KG1 (cell line): ENCODE data around the gene FHOD3.

Experiments
- DNase-seq: peaks from one replicate; lab custom pipeline; 2025; lab: John Stamatoyannopoulos, UW

Gene FHOD3

DNA sequence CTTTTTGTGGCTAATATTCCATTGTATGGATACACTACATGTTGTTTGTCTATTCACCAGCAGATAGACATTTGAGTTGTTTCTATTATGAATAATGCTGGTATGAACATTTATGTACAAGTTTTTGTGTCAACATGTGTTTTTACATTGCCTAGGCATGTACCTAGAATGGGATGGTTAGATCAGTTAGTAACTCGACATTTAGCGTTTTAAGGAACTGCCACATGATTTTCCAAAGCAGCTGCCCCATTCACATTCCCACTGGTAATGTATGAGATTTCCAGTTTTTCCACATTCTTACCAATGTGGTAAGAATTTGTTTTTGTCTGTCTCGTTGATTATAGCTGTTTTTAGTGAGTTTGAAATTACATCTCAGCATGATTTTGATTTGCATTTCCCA lies 112.8 kb downstream of the FHOD3 start:
- no peak for DNase-seq

DNA sequence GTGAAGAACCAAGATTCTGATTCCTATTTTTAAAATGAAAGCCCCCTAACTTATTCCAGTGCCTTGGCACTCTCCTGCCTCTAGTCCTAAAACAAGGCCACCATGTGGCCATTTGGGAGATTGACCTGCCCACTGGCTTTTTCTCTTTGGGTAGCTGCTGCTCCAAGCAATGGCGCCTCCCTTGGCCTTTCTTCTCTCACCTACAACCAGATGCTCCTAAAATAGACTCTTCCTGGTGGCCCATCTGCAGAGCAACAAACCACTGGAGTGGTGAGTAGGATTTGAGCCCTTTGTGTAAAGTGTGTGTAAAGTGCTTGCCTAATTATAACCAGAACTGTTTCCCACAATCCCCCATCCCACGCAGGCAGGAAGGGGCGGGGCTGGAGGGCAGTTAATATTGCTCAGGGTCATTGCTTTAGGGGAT lies 114.2 kb downstream of the FHOD3 start:
- no peak for DNase-seq

DNA sequence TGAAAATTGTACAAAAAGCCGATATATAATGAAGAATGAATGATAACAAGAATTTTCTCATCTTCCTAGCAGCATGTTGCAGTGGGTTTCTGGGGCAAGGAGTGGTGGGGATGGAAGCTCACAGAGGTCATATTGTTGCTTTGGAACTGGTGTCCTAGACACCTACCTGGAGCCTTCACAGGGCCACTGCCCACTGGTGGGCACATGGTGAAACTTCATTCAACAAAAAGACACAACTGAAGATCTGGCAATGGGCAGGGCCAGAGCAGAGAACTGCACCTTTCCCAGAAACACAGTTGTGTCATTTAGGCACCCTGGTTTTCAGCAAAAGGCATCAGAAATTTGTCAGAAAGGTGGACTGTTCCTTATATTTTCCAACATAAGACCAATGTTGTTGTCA lies 115.3 kb downstream of the FHOD3 start:
- DNase-seq: no peak

DNA sequence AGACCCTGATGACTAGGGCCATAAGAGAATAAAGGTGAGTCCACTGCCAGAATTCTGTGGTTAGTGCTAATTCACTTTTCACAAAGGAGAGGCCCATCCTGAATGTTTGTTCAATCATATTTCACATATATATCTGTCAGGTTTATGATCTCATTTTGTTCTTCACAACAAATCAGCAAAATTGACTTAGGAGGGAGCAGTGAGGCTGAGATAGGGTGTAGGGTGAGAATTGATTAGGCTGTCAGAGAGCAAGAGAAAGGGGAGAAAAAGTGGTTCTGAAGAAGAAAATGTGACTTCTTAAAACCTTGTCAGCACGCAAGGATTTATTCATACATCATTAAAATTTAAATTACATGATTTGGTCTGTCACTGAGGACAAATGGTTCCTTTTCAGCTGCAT lies 117.7 kb downstream of the FHOD3 start:
- no peak for DNase-seq

DNA sequence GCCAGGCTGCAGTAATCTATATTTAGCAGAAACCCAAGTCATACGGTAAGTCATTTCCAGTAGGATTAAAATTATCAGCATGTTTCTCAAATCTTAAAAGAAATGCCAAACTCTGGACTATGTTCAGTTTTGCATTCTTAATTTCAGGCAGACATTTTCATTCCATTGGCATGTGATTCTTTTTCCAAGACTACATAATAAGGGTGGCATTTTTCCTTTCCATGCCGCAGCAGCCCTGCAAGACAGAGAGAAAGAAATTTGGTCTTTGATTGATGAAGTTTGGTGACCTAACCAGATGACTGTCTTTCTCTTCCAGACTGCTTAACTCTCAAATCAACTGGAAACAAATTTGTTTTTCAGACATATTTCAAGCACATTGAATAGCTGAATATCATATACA lies 118.1 kb downstream of the FHOD3 start:
- no peak for DNase-seq

DNA sequence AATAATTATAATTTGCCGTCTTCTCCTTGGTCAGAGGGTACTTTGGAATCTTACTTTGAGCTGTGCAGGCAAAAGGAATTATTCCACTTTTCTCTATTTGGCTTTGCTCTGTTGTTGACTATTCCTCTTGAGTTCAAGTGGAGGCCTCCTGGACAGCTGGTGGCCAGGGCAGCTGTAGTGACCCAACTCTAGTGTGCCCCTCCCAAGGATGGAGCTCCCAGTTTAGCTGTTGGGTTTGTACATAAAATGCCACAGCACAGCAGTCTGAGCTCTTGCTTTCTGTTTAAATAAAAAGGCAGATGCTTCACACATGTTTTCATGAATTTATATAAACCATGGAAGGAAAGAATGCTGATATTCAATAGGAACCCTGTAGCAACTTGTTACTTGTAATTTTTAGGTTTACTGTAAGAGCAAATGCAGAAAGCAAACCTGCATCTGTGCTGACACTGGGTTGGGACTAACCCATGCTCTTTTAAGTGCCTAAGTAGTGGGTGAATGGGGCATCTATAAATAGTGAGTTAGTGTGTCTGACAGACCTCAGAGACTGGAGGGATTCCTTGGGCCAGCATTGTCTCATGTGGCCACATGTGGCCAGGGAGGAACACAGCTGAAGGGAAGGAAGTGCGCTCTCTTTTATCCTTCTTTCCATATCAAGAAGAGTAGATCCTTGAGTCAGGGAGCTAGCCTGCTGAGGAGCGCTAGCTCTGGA lies 121.8 kb downstream of the FHOD3 start:
- DNase-seq: no peak

DNA sequence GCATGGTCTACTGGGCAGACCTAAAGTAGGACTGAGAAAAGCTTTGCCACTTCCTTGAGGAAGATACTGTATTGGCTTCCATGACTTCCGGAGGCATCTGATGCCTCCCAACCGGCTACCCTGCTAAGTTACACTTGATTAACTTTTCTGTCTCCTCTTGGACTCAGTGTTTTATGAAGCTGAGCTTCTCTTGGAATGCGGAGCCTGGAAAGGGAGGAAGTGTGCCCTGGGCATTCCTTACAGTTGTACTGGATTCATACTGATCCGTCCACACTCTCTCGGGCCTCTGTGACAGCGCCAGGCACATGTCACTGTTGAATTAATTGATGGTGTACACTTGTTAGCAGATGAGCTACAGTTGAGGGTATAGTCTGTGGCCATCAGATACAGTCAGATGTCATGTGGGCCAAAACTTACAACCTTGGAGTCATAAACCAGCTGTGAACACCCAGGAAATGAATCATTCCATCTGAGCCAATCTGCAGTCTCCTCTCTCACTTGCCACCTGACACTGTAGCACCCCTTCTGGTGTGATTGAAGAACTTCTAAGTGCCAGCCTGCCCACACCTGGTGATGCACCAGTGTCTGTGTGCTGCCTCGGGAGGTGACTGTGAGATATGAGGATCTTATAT lies 122.5 kb downstream of the FHOD3 start:
- no peak for DNase-seq

DNA sequence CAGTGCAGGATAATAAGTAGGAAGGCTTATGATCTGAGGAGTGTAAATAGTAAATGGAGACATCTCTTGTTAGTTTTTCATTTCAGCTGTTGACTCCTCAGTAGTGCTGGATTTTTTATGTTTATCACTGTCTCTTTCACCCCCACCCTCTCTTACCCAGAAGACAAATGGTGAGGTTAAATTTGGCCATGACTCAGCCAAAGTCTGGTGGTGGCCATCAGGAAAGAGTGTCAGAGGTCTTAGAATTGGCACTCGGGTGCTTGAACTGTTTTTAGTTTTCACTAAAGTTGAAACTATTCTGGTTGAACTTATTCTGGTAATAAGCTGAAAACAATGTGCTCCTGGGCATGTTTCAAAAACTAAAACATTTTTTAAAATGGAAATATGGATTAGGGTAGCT lies 123.3 kb downstream of the FHOD3 start:
- DNase-seq: no peak

DNA sequence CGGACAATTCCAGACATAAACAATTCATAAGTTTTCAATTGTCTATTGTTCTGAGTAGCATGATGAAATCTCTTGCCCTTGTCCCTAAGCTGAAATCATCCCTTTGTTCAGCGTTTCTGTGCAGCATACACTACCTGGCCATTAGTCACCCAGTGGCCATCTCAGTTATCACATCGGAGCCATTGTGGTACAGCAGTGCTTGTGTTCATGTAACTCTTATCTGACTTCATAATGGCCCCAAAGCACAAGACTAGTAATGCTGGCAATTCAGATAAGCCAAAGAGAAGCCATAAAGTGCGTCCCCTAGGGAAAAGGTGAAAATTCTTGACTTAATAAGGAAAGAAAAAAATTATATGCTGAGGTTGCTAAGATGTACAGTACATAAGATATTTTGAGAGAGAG lies 127.2 kb downstream of the FHOD3 start:
- no peak for DNase-seq

DNA sequence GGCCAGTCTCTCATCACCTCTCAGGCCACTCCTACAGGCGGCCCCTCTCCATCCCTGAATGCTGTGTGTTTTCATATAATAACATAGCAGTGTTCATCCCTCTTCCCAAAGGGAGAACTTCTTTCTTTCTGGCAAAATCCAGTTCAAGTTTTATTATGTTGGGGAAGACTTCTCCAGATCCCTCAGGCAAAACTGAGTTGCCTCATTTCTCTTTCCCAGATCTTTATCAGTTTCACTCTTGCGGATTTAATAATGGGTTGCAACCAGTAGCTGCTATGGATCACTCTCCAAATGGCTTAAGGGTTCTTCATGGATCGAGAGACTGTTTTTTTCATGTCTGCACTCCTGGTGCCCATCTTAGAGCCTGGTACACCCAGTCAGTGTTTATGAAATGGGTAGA lies 129.9 kb downstream of the FHOD3 start:
- no peak for DNase-seq

DNA sequence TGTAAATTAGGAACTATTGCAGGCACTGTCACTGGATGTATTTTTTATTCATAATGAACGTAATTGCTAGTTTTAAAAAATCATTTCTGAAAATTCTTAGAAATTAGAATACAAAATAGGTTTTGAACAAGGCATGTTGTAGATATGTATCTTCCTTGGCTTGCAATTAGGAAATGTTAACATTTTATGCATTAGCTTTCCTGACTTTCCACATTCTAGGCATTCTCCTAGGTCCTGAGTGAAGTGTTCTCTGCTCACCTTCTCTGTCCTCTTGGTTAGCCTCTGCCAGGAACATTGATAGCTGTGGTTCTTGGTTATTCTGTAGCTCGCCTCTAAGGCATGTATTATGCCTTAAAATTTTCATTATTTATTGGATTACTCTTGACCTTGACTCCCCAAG lies 130.3 kb downstream of the FHOD3 start:
- no peak for DNase-seq

DNA sequence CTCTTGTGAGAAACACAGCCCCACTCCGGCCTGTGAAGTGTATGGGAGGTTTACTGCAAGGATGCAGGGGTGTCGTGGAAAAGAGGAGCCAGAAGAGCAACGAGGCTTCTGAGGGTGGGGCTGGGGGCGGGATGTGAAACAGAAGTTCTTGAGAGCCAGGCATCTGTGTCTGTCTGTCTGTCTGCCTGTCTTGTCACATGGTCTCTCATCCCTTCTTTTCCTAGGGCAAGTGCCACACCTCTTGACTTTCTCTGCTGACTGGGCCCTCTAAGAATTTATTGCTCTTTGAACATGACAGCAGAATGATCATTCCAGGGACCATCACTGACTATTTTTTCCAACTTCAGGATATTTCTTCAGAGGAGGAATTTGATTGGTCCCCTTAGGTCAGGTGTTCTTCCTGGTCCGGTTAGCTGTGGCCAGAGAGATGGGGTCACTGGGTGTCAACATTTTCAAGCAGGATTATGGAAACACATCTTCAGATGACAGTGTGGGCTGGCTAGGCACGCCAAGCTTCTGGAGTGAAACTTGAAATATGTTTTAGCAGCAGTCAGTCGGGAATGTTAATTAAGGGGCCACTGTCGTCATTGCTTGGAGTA lies 131.0 kb downstream of the FHOD3 start:
- DNase-seq: no peak

DNA sequence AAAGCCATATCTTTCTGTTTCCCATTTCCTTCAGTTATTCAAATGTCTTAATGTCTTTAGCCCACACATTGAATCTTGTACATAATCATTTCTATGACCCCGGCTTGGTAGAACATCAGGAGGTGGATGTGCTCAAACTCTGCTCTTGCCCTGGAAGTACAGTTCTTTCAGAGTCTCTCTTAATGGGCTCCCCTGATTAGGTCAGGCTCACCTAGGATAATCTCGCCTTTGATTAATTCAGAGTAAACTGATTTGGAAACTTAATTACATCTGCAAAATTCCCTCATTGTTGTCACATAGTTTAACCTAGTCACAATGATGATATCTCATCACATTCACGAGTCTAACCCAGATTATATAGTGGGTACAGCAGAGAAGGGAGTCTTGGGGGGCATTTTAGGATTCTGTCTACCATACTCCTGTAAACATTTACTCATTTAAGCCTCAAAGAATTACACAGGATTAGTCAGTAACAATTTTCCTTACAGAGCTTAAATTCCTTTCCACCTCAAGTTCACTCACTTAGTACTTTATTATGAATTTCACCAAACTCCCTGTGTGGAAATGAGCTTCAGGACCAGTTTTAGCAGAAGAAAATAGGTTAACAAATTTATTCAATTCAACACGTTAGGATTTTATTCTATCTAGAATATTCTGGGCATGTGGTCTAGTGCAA lies 135.5 kb downstream of the FHOD3 start:
- no peak for DNase-seq

DNA sequence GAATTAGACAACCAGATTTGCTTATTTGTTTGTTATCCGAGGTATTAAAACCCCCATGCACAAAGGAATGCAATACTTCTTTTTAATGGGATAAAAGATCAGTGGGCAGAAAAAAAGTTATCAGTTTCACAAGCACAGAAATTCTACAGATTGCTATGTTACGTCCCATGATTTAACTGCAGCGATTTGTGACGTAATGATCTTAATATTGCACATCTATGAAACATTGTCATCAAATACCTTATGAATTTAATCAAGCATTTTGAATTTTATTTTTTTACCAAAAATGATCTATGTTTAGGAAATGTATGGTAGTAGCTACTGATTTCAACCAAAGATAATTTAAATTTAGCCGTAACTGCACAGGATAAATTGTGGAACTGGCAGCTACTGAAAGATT lies 138.9 kb downstream of the FHOD3 start:
- DNase-seq: no peak

DNA sequence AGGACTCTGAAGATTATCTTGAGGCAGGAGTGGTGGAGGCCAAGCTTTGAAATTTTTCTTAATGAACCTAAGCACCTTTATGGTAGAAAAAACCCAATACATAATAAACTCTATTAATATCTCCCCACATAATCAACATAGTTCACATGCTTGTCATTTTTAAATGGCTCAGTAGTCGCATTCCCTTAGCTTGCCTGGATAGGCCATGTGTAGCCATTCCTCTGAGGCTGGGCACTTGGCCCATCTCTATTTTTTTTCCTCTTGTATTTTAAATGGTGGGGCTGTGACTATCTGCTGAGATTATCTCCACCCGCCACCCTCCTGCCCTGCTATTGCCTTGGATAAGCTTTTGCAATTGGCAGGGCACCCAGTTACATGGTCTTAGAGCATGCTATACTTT lies 143.1 kb downstream of the FHOD3 start:
- DNase-seq: no peak

DNA sequence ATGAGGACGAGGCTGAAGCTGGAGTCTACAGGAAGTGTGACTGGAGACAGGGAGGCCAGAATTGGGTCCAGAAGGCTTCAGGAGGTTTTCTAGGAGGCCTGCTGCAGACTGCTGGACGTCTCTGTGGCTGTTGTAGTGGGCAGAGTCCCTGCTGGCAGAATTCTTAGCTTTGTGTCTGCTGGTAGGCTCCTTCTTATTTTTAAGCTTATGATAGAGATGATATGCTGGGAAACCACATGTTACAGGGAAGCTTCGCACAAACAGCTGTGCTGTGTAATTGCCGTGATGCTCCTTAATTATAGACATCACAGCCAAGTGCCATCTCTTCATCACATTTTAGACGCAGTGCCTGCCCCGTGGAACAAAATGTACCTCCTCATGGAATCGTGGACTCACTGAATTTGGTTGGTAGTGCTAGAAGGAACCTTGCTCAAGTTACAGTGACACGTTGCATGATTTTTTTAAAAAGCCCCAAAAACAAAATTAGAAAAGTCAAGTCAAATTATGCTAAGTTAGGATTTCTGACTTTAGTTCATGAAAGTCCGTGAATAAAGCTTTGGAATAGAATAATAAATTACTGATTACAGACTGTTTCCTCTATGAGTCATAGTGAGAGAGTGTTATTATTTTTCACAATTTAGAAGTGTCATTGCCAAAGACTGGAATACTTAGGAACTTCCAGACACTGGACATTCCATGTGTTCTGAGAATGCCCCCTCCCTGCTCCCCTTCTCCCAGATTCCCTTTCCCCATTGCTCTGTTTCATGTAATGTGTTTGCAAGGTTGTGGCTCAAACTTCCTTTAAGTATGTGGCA lies 144.1 kb downstream of the FHOD3 start:
- no peak for DNase-seq

DNA sequence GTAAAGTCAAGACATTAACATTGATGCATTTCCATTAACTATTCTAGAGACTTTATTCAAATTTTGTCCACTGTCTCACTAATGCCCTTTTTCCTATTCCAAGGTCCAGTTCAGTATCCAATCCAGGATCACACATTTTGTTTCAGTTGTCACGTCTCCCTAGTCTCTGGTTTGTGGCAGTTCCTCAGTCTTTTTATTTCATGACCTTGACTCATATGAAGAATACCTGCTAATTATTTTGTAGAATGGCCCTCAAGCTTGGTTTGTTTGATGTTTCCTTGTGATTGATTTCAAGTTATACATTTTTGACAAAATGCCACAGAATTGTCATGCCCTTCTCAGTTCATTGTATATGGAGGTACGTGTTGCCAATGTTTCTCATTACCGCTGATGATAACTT lies 145.2 kb downstream of the FHOD3 start:
- no peak for DNase-seq

DNA sequence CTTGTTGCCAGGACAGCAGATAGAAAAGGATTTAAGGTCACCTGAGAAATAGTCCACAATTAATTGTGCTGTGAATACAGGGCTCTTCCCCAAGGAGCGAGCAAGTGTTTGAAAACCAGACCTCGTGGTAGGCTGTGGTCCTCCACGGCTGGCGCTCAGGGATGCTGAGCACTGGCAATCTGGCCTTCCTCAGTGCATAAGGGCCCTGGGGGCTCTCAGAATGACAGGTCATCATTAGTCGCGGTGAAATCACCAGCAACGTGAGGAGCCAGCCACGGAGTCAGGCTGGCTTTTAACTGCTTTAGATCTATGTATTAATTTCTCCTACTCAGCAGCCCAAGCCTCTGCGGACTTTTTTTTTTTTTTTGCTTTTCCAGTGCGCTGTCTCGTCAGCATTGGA lies 148.5 kb downstream of the FHOD3 start:
- DNase-seq: no peak

DNA sequence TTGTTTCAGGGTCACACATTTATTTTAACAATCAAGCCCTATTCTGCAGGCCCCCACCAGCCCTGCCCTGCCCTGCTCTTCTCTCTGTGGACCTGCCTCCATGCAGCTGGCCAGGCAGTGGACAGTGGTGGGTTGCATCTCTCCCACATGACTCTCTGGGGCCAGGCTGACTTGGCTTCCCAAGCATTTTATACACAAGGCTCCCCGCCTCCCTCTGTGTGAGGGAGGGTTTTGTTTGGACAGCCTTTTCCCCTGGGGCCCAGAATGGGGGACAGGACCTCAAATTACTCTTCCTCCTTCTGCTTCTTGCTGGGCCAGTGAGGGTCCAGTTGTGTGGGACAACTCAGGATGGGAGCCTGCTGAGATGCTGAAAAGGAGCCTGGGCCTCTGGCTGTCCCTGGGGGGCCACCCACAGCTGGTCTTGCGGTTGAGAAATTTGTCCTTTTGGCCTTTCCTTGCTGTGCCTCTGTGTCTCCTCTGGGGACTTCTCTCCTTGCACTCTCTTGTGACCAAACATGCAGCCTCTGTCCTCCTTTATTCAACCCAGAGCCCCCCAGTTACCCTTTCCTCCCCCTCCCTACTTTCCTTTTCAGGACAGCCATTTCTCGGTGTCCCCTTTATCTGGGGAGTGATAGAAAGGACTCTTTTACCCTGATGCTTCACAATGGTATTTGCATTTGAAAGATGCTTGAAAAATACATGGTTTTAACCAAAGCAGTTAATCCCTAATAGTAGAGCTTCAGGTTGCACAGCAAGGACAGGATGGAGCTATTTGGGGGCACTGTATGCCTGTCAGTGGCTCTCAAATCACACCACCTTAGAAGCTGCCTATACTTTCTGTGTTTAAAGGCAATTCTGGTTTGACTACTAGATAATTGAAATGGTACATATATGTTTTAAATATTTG lies 151.1 kb downstream of the FHOD3 start:
- DNase-seq: no peak

DNA sequence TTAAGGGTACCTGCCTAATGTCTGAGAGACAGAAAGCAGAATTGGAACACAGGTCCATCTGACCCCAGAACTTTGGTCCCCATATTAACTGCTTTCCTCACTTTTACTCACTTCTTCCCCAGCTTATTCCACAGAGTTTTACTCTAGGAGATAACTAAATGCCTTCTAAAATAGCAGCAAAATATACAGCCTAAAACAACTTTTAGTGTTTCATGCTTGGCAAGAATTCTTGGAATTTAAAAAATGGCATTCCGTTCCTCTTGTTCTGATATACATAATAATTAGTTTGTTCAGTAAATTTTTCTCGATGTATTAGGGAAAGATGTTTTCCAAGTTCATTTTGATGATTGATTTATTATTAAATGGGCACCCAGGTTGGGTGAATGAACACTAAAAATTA lies 151.9 kb downstream of the FHOD3 start:
- no peak for DNase-seq

DNA sequence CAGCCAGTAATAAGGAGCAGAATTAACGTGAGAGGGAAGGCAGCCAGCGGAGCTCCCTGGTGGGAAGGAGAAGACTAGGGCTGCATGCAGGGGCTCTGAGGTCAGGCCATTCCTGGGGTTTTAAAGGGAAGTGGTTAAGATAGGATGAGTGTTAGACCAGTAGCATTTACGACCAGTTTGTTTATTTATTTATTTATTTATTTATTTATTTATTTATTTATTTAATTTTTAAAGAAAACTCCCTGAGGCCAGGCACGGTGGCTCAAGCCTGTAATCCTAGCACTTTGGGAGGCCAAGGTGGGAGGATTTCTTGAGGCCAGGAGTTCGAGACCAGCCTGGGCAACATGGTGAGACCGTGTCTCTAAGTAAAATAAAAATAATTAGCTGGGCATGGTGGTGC lies 152.8 kb downstream of the FHOD3 start:
- no peak for DNase-seq
